ENCODE data around the gene BCL2L15.

GRCh38 chr1:113856401-113856790 lies 31.0 kb downstream of the BCL2L15 start:
- TF ChIP-seq EP300 (IDR thresholded peaks at IDR 0.05; ENCODE audit: borderline replicate concordance in 1 of 2, control insufficient read depth in 1 of 2, low read depth in 2 of 2, low read length in 2 of 2): no peak
- TF ChIP-seq EZH2 (IDR thresholded peaks at IDR 0.05; ENCODE audit: borderline replicate concordance, control insufficient read depth, low read depth, low read length): no peak
- no peak for TF ChIP-seq CBFB (IDR thresholded peaks at IDR 0.05; ENCODE audit: low read depth)
- no peak for TF ChIP-seq IKZF1 (conservative IDR thresholded peaks at IDR 0.05)
- no peak for TF ChIP-seq CTCF (IDR thresholded peaks at IDR 0.05 in 2 of 3, conservative IDR thresholded peaks at IDR 0.05 in 1 of 3; ENCODE audit: control insufficient read depth in 2 of 3, extremely low read depth in 1 of 3, insufficient read depth in 1 of 3, low read depth in 3 of 3, low read length in 3 of 3)

Measured in GM12878 (cell line).